HepG2 (cell line): ENCODE measurements around the gene CKS1B. TPM values are rescaled to one million over a fixed set of nuclear protein-coding genes. Genes with fewer than 3 reads are reported as not detected.
A peak's percentile ranks its signal among the peaks of the same experiment; 100 is the strongest.

Experiments
- ATAC-seq: fragments of 200-7000 bp; cut with Tn5 transposase; 3 replicates; pipeline ENCODE4 v1.9.1; 2020; ENCODE audit warnings: mild to moderate bottlenecking, moderate library complexity
- BruUV-seq: library from RNA; stranded (reverse); fragments of 400-500 nt; replicated peaks from 2 replicates; lab custom pipeline; 2021; lab: Mats Ljungman, UMichigan
- CTCF ChIA-PET: fragments of 300-600 bp; formaldehyde crosslinking; extraction: SDS; loops from one replicate; lab custom pipeline; 2021; ENCODE audit warnings: low total read pairs, inconsistent platforms, low intra/inter-chr PET ratio; lab: Yijun Ruan, JAX
- POLR2A ChIA-PET: fragments of 350-600 bp; sonication (Branson Sonifier 250); formaldehyde crosslinking; loops from one replicate; lab custom pipeline; 2020; ENCODE audit warnings: antibody characterized with exemption, inconsistent platforms; lab: Yijun Ruan, JAX
- DNase-seq: peaks from one replicate; pipeline ENCODE4 v3.0.0-alpha.2; 2015; ENCODE audit warnings: low spot score
- FAIRE-seq: peaks from 3 replicates; lab custom pipeline; 2011; peaks lifted over from hg19 to GRCh38; lab: Jason Lieb, UNC
- H2AFZ ChIP-seq: one replicate; pipeline ENCODE4 v1.6.1; 2011; ENCODE audit warnings: low read length, inconsistent platforms
- H3K27ac ChIP-seq: fragments of 300-600 bp; 3 replicates; pipeline ENCODE4 v1.8.0; 2011; ENCODE audit warnings: mixed run types, mild to moderate bottlenecking, mixed read lengths, low read length, inconsistent platforms; ENCODE audit not compliant: insufficient read depth; ENCODE audit errors: extremely low read length
- H3K27me3 ChIP-seq, 2 experiments: fragments of 200-600 bp in 1 of 2; 2 replicates in 1 of 2; 3 replicates in 1 of 2; pipeline versions ENCODE4 v1.6.0 to v1.8.0; 2011; ENCODE audit warnings: low read length in 2 of 2, mild to moderate bottlenecking in 2 of 2, moderate library complexity in 2 of 2, inconsistent platforms in 1 of 2; ENCODE audit not compliant: insufficient read depth in 2 of 2, control insufficient read depth in 1 of 2
- H3K36me3 ChIP-seq, 2 experiments: fragments of 200-600 bp in 1 of 2; replicated peaks in 1 of 2; 2 replicates in 1 of 2; 3 replicates in 1 of 2; pipeline versions ENCODE4 v1.5.1 to v1.8.0; 2011; ENCODE audit warnings: low read length in 2 of 2, inconsistent platforms in 1 of 2; ENCODE audit not compliant: insufficient read depth in 2 of 2, control insufficient read depth in 1 of 2
- H3K4me1 ChIP-seq: 2 replicates; pipeline ENCODE4 v1.5.1; 2012; ENCODE audit warnings: low read length, inconsistent platforms; ENCODE audit not compliant: insufficient read depth
- H3K4me2 ChIP-seq: 2 replicates; pipeline ENCODE4 v1.6.0; 2011; ENCODE audit warnings: low read depth, low read length, inconsistent platforms
- H3K4me3 ChIP-seq, 3 experiments: fragments of 200-600 bp in 1 of 3; sonication (generic), shearing (Covaris generic) in 1 of 3; replicated peaks in 1 of 3; 2 replicates each; pipeline ENCODE4 v1.5.1; 2011 to 2016; ENCODE audit warnings: low read length in 3 of 3, inconsistent platforms in 2 of 3, low read depth in 2 of 3, mild to moderate bottlenecking in 2 of 3, control low read depth in 1 of 3, mixed read lengths in 1 of 3; ENCODE audit not compliant: insufficient read depth in 1 of 3
- H3K79me2 ChIP-seq: one replicate; pipeline ENCODE4 v1.6.1; 2011; ENCODE audit warnings: low read length, inconsistent platforms; ENCODE audit not compliant: insufficient read depth
- H3K9ac ChIP-seq: 2 replicates; pipeline ENCODE4 v1.6.0; 2011; ENCODE audit warnings: mild to moderate bottlenecking, low read depth, low read length, inconsistent platforms; ENCODE audit not compliant: insufficient read depth
- H3K9me3 ChIP-seq: 2 replicates; pipeline ENCODE4 v1.5.1; 2012; ENCODE audit warnings: mild to moderate bottlenecking, low read length
- H4K20me1 ChIP-seq: 2 replicates; pipeline ENCODE4 v1.6.0; 2011; ENCODE audit warnings: inconsistent platforms, mild to moderate bottlenecking, low read length, moderate library complexity; ENCODE audit not compliant: insufficient read depth
- FOXP4 ChIP-seq: sonication (generic); formaldehyde crosslinking; IDR thresholded peaks from 2 replicates; pipeline ENCODE4 v1.4.0; 2020; ENCODE audit warnings: missing genetic modification reagents
- HMGXB4 ChIP-seq, 2 experiments: sonication (generic) in 1 of 2; formaldehyde crosslinking in 1 of 2; IDR thresholded peaks; 2 replicates each; pipeline versions ENCODE4 v1.4.0 to v1.6.1; 2018 to 2020; ENCODE audit warnings: missing genetic modification reagents in 2 of 2, borderline replicate concordance in 1 of 2, low read depth in 1 of 2, mild to moderate bottlenecking in 1 of 2, missing biosample characterization in 1 of 2
- HNRNPL ChIP-seq: fragments of 200-400 bp; formaldehyde crosslinking; IDR thresholded peaks from 2 replicates; pipeline ENCODE4 v1.6.1; 2017; ENCODE audit warnings: mild to moderate bottlenecking, low read depth, low read length
- MTA3 ChIP-seq: sonication (generic); formaldehyde crosslinking; IDR thresholded peaks from 2 replicates; pipeline ENCODE4 v1.4.0; 2020; ENCODE audit warnings: missing genetic modification reagents
- SUZ12 ChIP-seq: fragments of 150-350 bp; IDR thresholded peaks from 2 replicates; pipeline ENCODE4 v1.6.1; 2014; ENCODE audit warnings: low read depth, low read length
- ZNF337 ChIP-seq: sonication (generic); formaldehyde crosslinking; IDR thresholded peaks from 2 replicates; pipeline ENCODE4 v1.5.1; 2020; ENCODE audit warnings: missing genetic modification reagents, low read depth, mild to moderate bottlenecking, borderline replicate concordance
- WGBS: methylation state at CpG from one replicate; pipeline ENCODE4 v1.1.6; 2017; ENCODE audit warnings: low lambda C conversion rate; 5-methylcytosine and 5-hydroxymethylcytosine counted together
- in situ Hi-C: cut with HindIII; loops from 2 replicates; pipeline ENCODE4 v1.10.0; 2017; ENCODE audit warnings: low pct_unique_long_range_greater_than_20kb; ENCODE audit not compliant: extremely low pct_ligation_motif_present
- intact Hi-C: fragments of 100-400 bp; cut with micrococcal nuclease; formaldehyde crosslinking; loops from one replicate; pipeline ENCODE4 v1.10.0; 2022; ENCODE audit not compliant: unreplicated experiment
- polyA plus RNA-seq, 8 experiments: library from polyadenylated mRNA; depleted of rRNA in 3 of 8; stranded (reverse) in 7 of 8; unstranded in 1 of 8; fragments of >200 nt; fragmentation: Illumina TruSeq in 4 of 8; extraction: Trizol in 4 of 8; gene quantifications; 2 replicates each; pipeline versions ENCODE4 v1.2.1 to v1.2.3, GENCODE V29; 2011 to 2016; ENCODE audit warnings: low read depth in 4 of 8, missing spikeins in 1 of 8, mixed read lengths in 1 of 8; ENCODE audit not compliant: insufficient read depth in 1 of 8
- total RNA-seq, 5 experiments: library from RNA; depleted of rRNA; stranded (reverse); fragments of >200 nt; fragmentation: Illumina TruSeq; extraction: Trizol; gene quantifications; 2 replicates each; pipeline ENCODE4 v1.2.3, GENCODE V29; 2016; ENCODE audit warnings: low read depth in 1 of 5

Gene CKS1B
- total and polyA plus RNA-seq, 2 of the 13 experiments (the other 11 are each of a cell fraction or from before 2014, with no cell fraction given) = 217 to 222 TPM

GRCh38 chr1:155011437-155012025 lies 37.0 kb downstream of the CKS1B start:
- Histone ChIP-seq H3K79me2 (peaks cover 24% of the 10 kb centered on the region), H3K9me3 (no peaks in the 10 kb centered on the region), H3K36me3 (peaks cover 6 to 33% of the 10 kb centered on the region in 2 experiments; a peak in 4 of 5 replicates), H3K27me3 (no peaks in the 10 kb centered on the region), H3K4me2 (no peak overlapping the region), H3K9ac (no peak overlapping the region), H3K4me1 (peaks cover 70% of the 10 kb centered on the region), H3K27ac (no peak overlapping the region), H4K20me1 (peaks cover 11% of the 10 kb centered on the region; the same call in 1 of the 2 replicates), H3K4me3 (no peak overlapping the region), H2AFZ (no peak overlapping the region)
- in situ Hi-C loops (no loop called here), intact Hi-C loops (no loop called here)
- CTCF ChIA-PET = no interaction called here
- POLR2A ChIA-PET = interaction anchor here (2.1 to 8.2 kb wide), 2 partner anchors 9 to 38 kb away, joined by 9 to 90 read pairs; partner anchors contain the start of gene ZBTB7B
- no peak for TF ChIP-seq MTA3 (CRISPR knock-in tag)
- TF ChIP-seq FOXP4 (CRISPR knock-in tag) = no peak
- no peak for TF ChIP-seq ZNF337
- TF ChIP-seq HNRNPL = peak; percentile 95
- no peak for TF ChIP-seq SUZ12
- TF ChIP-seq HMGXB4 (CRISPR knock-in tag; IDR thresholded peaks at IDR 0.05; ENCODE audit: borderline replicate concordance in 1 of 2, low read depth in 1 of 2) = no peak
- ATAC-seq = no peak
- 89% methylated on average over 3 of the region's 6 CpGs for WGBS
- no peak for DNase-seq
- no TSS peak for BruUV-seq
- FAIRE-seq = no peak
